RPMI7951 (cell line): ENCODE measurements around the gene EVPL. TPM values are rescaled to one million over a fixed set of nuclear protein-coding genes. Genes with fewer than 3 reads are reported as not detected.

Experiments
- DNase-seq: peaks from one replicate; pipeline ENCODE4 v3.0.0-alpha.2; 2012; ENCODE audit warnings: low read depth
- total RNA-seq: library from RNA; depleted of rRNA; stranded (reverse); fragments of >200 nt; shearing (Covaris generic); gene quantifications from 2 replicates; pipeline ENCODE4 v1.2.3, GENCODE V29; 2014; rRNA removed

The EVPL gene
- total RNA-seq, 1 experiment from 2014 or later = not detected

GRCh38 chr17:75959839-75960511 lies 67.1 kb downstream of the EVPL start:
- DNase-seq = no peak

DNA sequence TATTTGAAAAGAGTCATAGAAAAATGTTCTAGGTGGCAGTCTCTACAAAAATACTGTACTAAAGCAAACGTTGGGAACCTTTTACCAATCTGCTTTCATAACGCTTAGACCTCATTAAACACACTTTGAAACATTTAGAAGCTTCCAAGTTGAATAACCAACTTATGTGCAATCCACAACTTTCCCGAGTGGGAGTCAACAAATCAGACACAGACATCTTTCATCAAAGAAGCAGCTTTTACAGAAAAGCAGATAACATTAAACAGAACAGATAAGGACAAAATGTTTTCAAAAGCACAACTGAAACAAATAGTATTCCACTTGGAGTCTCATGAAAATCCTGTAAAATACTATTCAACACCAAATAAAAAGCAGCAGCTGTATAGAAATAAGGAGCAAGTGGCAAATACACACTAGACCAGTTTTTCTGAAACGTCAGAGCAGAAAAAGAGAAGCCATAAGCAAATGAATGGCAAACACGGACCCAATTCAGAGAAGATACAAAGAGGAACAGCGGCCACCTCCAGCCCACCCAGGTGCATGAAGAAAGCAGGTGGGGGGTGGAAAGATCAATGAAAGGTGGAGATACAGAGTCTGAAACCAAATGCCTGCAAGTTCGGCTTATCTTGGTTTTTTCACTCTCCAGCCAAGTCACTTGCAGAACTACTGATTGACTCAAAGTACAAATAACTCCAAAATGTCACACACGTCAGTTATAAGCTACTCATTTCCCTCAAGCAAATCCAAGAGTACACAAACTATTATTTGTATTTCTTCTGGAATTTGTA lies 67.9 kb downstream of the EVPL start:
- no peak for DNase-seq

Other genes with a start within 250 kb of the EVPL start
- gene UNK, start 242.5 kb downstream of the EVPL start, total RNA-seq = 15.6 and 16.0 TPM in 2 replicates
- gene UNC13D, start 182.9 kb downstream of the EVPL start, total RNA-seq = 0.78 TPM in 1 of 2 replicates, not detected in the other
- gene WBP2, start 172.0 kb downstream of the EVPL start, total RNA-seq = 21.9 and 24.9 TPM in 2 replicates
- gene TRIM47, start 148.7 kb downstream of the EVPL start, total RNA-seq = 13.6 and 15.9 TPM in 2 replicates
- gene TRIM65, start 130.4 kb downstream of the EVPL start, total RNA-seq = 8.5 and 14.4 TPM in 2 replicates
- gene MRPL38, start 122.4 kb downstream of the EVPL start, total RNA-seq = 25.4 and 36.3 TPM in 2 replicates
- 6.0 and 8.0 TPM in 2 replicates for gene FBF1, start 86.3 kb downstream of the EVPL start, total RNA-seq
- gene ACOX1, start 48.1 kb downstream of the EVPL start, total RNA-seq = 21.4 TPM in 2 replicates
- gene TEN1, start 48.1 kb downstream of the EVPL start, total RNA-seq = 12.6 and 16.5 TPM in 2 replicates
- 1.4 and 2.2 TPM in 2 replicates for gene CDK3, start 26.5 kb downstream of the EVPL start, total RNA-seq
- 16.3 and 21.1 TPM in 2 replicates for gene SRP68, start 45.2 kb upstream of the EVPL start, total RNA-seq
- gene GALR2, start 47.5 kb upstream of the EVPL start, total RNA-seq = not detected in 2 replicates
- not detected in 2 replicates for gene ZACN, start 51.9 kb upstream of the EVPL start, total RNA-seq
- gene EXOC7, start 76.5 kb upstream of the EVPL start, total RNA-seq = 32.4 and 45.0 TPM in 2 replicates
- gene FOXJ1, start 113.9 kb upstream of the EVPL start, total RNA-seq = not detected in 2 replicates
- 3.5 and 5.8 TPM in 2 replicates for gene RNF157, start 213.2 kb upstream of the EVPL start, total RNA-seq
- 20.5 and 22.0 TPM in 2 replicates for gene UBALD2, start 238.0 kb upstream of the EVPL start, total RNA-seq